GM19438 (cell line): ENCODE results near the gene ME2.
"Not testable (repeated sequence)": the region's sequence is repeated elsewhere in the genome, so short reads cannot be mapped to it uniquely, and the experiment has no call there.

Experiments used
- ATAC-seq: cut with Tn5 transposase; IDR thresholded peaks from one replicate; pipeline ENCODE4 v1.9.1; 2021; ENCODE audit warnings: low read depth; ENCODE audit not compliant: unreplicated experiment

The ME2 gene

DNA sequence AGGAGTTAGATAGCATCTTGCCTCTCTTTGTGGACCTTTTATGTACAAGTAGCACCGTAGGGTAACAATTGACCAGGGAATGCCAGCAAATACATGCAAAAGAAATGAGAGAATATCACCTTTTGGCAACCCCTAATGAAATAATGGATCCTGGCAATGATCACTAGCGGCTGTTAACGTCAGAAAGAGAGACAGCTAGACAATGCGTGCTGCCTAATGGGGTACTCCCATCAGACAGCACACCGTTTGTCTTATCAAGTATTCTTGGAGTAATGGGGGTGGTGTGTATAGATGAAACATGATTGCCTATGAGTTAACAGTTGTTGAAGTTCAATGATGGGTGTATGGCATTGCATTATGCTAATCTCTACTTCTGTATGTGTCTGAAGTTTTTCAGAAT lies 90.5 kb downstream of the ME2 start:
- ATAC-seq, result no peak

DNA sequence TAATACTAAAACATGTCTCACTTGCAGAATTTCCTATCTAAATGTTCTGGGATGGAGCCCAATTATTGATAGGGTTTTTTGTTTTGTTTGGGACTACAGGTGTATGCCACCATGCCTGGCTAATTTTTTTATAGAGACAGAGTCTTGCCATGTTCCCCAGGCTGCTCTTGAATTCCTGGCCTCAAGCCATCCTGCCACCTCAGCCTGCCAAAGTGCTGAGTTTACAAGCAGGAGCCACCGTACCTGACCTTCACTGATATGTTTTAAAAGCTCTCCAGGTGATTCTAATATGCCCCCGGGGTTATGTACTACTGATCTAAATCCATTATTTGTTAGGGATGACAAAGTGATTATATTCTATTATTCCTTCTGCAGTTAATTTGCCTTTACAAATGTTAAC lies 91.1 kb downstream of the ME2 start:
- ATAC-seq, result no peak

DNA sequence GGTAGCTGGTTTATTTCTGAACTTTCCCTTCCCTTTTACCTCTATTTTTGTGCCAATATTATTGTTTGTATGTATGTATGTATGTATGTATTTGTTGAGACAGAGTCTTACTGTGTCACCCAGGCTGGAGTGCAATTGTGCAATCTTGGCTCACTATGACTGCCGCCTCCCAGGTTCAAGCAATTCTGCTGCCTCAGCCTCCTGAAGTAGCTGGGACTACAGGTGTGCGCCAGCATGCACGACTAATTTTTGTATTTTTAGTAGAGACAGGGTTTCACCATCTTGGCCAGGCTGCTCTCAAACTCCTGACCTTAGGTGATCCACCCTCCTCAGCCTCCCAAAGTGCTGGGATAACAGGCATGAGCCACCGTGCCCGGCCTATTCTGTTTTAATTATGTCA lies 93.5 kb downstream of the ME2 start:
- ATAC-seq, result not testable (repeated sequence)

DNA sequence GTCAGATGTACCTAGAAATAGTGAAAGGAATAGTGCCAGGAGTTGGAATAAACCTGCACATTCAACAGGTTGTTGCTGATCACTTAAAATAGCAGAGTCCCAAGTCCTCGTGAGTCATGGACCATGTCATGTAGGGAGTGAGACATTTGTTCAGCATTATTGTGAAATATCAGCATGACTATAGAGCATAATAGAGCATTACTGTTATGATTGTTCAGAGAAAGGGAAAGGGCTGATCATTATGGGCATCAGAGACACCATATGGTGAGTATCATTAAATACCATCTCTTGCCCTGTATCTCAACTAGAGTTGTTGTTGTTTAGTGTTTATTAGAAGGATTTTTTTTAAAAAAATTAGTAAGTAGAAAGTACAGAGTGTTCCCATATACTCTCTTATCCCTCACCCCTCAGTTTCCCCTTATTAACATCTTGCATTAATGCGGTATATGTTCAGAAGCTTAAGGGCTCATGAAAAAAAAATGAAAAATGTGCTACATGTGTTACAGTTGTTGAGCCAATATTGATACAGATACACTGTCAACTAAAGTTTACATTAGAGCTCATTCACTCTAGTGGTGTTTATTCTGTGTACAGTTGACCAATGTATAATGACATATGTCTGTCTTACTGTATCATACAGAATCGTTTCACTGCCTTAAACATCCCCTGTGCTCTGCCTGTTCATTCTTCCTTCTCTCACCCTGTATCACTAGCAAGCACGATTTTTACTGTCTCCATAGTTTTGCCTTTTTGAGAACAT lies 94.6 kb downstream of the ME2 start:
- ATAC-seq, result no peak

DNA sequence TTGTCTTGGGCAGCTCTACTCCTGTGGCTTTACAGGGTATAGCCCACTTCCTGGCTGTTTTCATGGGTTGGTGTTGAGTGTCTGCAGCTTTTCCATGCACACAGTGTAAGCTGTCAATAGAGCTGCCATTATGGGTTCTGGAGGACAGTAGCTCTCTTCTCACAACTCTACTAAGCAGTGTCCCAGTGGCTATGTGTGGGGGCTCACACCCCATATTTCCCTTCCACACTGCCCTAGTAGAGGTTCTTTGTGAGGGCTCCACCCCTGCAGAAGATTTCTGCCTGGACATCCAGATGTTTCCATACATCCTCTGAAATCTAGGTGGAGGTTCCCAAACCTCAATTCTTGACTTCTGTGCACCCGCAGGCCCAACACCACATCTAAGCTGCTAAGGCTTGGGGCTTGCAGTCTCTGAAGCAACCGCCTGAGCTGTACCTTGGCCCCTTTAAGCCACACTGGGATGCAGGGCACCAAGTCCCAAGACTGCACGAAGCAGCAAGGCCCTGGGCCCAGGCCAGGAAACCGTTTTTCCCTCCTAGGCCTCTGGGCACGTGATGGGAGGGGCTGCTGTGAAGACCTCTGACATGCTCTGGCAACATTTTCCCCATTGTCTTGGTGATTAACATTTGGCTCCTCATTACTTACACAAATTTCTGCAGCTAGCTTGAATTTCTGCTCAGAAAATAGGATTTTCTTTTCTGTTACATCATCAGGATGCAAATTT lies 98.3 kb downstream of the ME2 start:
- no peak for ATAC-seq

DNA sequence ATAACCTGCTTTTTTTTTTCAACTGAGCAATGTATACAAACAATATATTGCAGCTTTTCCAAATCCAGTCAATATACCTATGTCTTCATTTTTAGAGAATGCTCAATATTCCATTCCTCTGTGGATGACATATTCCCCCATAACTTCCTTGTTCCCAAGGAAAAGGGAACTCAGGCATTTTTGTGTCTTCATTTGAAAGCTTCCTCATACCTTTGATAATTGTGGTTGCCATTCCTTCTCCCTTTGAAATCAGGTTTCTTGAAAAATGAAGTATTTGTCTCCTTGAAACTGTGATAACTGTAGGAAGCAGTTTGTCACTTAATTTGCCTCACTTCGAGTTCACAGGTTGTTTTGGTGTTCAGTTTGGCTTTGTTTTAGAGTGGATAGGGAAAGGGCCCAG lies 102.5 kb downstream of the ME2 start:
- no peak for ATAC-seq

DNA sequence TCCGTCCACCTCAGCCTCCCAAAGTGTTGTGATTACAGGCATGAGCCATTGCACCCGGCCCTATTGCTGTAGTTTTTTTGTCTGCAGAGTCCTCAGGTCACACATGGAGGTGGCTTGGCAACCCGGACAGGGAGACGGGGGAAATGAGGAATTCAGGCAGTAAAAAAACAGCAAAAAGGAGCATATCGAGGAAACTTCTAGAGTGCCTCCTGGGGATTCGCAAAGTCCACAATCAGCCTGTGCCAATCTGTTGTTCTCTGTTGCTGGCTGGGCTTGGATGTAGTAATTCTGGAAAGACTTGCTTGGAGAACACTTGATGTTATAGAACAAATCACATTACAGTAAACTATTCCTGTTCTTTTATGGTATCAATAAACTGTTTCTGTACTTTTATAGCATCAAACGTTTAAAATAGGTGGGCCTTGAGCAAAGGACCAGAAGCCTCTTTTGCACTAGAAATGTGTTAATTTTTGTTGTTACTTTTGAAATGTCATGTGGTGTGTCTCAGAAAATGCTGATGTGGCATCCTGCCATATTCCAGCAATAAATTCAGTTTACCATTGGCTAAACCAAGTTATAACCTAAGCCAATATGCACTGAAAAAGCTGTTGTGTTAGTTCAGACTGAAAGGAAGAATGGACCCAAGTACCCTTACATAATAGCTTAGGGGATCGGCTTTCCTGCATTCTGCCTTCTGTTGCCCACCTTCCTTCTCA lies 103.3 kb downstream of the ME2 start:
- no peak for ATAC-seq

DNA sequence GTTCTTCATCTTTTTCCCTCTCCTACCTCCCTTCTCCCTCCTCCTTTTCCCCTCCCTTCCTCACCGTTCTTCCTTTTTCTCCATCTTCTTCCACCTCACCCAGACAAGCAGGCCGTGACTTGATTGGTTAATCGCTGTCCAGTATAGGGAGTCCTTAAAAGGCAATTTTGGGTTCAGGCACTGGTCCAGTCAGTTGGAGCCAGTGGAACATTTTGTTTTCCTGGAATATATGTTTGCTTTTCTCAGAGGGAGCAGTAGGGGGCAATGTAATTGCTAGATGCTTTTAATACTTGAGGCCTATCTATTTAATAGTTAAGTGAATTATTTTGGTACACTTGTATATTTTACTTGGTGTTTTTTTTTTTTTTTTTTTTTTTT lies 103.9 kb downstream of the ME2 start:
- no peak for ATAC-seq

DNA sequence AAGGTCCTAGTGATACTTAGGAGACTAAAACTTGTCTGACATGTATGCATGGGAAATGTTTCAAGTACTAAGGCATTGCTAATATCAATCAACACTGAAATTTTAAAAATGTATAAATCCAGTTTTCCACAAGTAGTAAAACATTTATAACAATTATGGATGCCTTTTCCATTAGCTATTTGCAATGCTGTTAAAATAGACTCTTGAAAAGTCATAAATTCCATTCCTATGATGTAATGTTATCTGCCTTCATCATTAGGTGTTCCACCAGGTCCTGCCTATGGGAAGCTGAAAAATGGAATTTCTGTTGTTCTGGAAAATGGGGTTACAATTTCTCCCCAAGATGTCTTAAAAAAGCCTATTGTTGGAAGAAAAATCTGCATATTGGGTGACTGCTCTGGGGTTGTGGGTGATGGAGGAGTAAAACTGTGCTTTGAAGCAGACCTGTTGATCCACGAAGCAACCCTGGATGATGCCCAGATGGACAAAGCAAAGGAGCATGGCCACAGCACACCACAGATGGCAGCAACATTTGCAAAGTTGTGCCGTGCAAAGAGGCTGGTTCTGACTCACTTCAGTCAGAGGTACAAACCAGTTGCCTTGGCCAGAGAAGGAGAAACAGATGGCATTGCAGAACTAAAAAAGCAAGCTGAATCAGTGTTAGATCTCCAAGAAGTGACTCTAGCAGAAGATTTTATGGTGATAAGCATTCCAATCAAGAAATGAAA lies 107.6 kb downstream of the ME2 start:
- no peak for ATAC-seq

DNA sequence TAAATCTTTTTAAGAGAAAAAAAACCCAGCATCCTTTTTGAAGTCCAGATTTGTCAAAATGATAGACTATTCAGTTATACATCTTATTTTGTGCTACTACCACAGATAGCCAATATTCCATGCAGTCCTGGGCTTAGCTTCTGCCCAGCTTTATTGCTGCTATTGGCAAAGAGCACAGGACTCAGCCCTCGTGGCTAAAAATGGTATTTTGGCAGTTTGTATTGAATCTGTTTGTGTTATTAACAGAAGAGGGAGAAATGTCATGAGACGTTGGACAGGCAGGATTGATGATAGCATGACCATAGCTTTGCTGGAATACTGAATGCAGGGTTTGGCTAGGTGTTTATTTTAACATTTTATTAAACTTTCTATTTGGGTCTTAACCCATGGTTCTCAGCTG lies 108.3 kb downstream of the ME2 start:
- ATAC-seq, result no peak

DNA sequence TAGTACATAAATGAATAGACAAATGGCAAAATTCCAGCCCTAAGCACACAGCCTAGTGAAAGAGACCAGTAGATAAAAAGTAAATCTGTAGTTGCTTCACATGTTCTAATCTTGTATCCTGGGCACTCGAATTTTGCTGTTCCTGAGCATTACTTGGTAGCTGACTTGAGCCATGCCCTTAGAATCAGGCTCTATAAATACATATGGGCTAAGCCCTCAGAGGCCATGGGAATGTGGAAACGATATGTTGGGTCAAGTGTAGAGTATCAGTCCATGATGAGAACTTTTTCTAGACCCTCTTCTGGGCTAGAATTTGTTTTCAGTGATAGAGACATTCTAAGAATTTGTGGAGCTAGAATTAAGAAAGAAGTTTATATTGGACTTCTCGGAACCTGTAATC lies 110.8 kb downstream of the ME2 start:
- ATAC-seq, result no peak

DNA sequence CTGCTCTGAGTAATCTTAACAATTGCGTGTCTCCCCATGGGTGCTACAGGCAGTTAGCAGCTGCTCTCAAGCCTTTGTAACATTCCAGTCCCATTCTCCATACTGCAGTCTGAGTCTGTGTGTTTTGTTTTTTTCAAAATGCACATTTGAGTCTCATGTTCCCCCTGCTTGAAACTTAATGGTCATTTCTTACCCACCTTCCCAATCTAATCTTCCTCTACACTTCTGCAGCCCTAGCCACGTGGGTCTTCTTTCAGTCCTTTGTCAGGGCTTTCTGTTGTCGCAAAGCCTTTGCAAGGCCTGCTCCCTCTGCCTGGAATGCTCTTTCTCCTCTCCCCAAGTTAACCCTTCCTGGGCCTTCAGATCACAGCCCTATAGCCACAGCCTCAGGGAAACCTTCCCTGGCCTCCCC lies 113.4 kb downstream of the ME2 start:
- ATAC-seq, result no peak

DNA sequence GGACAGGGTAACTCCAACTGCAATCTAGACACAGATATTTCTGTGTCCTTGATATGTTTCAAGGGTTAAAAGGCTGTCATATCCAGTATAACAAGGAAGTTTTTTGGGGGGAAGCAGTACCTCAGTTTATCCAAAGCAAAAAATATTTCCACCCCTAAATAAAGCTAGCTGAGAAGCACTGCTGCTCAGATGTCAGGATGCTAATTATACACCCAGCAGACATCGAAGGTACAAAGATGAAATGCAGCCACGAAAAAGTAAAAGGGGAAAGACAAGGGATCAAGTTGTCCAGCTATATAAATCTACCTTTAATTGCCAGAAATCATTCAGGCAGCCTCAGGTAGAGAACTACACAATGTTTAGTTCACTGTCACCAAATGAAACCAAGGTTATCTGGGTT lies 115.1 kb downstream of the ME2 start:
- ATAC-seq, result no peak

DNA sequence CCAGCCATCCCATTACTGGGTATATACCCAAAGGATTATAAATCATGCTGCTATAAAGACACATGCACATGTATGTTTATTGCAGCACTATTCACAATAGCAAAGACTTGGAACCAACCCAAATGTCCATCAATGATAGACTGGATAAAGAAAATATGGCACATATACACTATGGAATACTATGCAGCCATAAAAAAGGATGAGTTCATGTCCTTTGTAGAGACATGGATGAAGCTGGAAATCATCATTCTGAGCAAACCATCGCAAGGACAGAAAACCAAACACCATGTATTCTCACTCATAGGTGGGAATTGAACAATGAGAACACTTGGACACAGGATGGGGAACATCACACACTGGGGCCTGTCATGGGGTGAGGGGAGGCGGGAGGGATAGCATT lies 124.3 kb downstream of the ME2 start:
- ATAC-seq, result not testable (repeated sequence)
